Tibial nerve (tissue), 3 donors: ENCODE data around the gene SEMA5A.

ENCODE experiments used
- POLR2A ChIP-seq, 2 donors: fragments of 450-650 bp; IDR thresholded peaks; one replicate each; pipeline ENCODE4 v1.6.1; 2017; ENCODE audit warnings: antibody characterized with exemption in 2 of 2, mild to moderate bottlenecking in 2 of 2, moderate library complexity in 2 of 2
- TF ChIP-seq, protein P1 (sequence below), 5 experiments: fragments of 200-600 bp in 3 of 5; fragments of 450-650 bp in 2 of 5; sonication (generic) in 3 of 5; IDR thresholded peaks; one replicate each; pipeline ENCODE4 v1.5.1; 2016 to 2019; ENCODE audit warnings: antibody characterized with exemption in 5 of 5, mild to moderate bottlenecking in 3 of 5, moderate library complexity in 2 of 5

DNA sequence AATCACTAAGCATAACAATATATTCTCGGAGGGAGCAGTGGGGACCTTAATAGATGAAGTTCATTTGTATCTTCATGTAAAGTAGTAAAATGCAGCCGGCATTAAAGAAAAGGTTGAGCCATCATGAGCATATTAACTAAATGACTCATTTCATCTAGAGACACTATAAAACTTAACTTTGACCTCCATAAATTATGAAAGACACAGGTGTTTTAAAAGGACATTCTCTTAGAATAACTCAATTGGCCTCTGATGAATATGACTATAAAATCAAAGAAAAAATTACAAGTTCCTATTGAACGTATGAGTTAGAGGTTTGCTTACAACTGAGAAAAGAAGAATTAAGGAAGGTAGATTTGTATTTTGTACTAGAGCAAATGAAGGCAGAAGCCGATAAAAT is 220.3 kb downstream of the SEMA5A start:
- no peak for TF ChIP-seq POLR2A (IDR thresholded peaks at IDR 0.05)
- TF ChIP-seq, protein P1, sequence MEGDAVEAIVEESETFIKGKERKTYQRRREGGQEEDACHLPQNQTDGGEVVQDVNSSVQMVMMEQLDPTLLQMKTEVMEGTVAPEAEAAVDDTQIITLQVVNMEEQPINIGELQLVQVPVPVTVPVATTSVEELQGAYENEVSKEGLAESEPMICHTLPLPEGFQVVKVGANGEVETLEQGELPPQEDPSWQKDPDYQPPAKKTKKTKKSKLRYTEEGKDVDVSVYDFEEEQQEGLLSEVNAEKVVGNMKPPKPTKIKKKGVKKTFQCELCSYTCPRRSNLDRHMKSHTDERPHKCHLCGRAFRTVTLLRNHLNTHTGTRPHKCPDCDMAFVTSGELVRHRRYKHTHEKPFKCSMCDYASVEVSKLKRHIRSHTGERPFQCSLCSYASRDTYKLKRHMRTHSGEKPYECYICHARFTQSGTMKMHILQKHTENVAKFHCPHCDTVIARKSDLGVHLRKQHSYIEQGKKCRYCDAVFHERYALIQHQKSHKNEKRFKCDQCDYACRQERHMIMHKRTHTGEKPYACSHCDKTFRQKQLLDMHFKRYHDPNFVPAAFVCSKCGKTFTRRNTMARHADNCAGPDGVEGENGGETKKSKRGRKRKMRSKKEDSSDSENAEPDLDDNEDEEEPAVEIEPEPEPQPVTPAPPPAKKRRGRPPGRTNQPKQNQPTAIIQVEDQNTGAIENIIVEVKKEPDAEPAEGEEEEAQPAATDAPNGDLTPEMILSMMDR (IDR thresholded peaks at IDR 0.05): no peak
